GM12892 (cell line): ENCODE measurements around the gene THADA.
"Not testable (repeated sequence)": the region's sequence is repeated elsewhere in the genome, so short reads cannot be mapped to it uniquely, and the experiment has no call there.

Experiments used
- DNase-seq: peaks from one replicate; pipeline ENCODE4 v3.0.0; 2011; ENCODE audit not compliant: insufficient read length
- FAIRE-seq: peaks from 2 replicates; lab custom pipeline; 2011; peaks lifted over from hg19 to GRCh38; lab: Jason Lieb, UNC
- POLR2A ChIP-seq: IDR thresholded peaks from 2 replicates; pipeline ENCODE4 v1.6.1; 2011; ENCODE audit warnings: low read depth, low read length, control low read depth
- POLR2AphosphoS5 ChIP-seq: IDR thresholded peaks from 2 replicates; pipeline ENCODE4 v1.6.1; 2011; ENCODE audit warnings: low read depth, low read length, control low read depth
- TAF1 ChIP-seq: IDR thresholded peaks from 2 replicates; pipeline ENCODE4 v1.6.1; 2011; ENCODE audit warnings: low read depth, mild to moderate bottlenecking, control low read depth, low read length, borderline replicate concordance

The THADA gene

DNA sequence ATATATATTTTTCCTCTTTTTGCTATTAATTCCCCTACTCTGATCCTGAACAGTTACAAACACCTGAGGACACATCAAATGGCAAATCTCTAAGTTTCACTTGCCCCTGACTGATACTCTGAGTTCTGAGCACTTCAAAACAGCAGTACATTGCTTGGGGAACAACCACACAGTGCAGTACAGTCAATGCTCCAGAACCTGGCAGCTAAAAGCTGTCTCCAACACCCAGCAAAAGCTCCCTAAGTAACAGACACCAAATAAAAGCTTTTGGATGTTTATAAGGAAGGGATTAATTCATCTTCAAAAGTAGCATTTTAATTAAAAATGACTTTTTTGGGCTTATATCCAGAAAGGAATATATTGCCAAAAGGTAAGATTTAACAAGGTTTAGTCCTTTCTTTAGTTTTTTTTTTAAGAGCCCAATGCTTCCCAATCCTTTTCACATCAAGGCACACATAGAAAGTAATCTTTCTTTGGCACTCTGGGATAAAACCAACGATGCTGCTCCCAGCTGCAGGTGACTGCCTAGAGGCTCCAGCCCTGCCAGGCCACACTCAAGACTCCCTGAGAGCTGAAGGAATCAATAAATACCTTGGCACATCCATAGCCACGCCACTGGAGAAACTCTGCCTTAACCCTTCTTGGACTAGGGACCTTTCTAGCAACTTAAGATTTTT lies 204.5 kb downstream of the THADA start:
- no peak for FAIRE-seq
- DNase-seq = no peak
- TF ChIP-seq POLR2AphosphoS5 = no peak
- TF ChIP-seq POLR2A = no peak
- no peak for TF ChIP-seq TAF1

DNA sequence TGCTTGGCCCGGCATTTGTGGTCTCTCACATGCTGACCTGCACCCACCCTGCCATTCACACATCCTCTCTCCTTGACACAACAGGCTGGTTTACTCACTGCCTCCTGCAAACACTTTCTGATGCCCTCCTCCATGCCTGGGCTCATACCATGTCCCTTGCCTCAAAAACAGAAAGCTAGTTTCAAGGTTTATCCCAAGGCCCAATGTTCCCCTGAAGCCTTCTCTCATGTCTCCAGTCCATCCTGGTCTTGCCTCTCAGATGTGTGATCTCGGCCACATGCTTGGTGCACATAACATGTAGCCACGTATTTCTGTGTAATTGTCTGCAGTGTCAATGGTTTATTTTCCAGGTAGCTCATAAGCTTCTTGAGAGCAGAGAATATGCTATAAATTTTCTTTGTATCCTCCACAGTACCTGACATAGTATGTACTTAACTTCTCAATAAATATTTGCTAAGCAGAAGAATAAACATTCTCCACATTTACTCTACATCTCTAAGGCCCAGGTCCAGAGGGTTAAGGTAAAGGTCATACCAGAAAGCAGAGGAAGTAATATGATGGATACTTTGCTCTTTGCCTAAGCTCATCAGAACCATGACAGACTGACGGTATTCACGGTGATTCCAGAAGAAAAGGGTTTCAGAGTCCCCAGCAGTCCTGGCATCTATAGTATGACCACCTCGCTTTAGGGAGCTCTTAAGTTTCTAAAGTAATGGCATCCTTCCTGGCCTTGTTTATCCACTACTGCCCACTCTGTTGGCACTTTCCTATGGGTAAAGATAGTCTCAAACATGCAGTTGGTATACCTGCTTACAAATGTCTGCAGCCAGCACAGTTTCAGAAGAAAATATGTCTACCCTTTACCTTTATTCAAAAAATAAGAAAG lies 206.0 kb downstream of the THADA start:
- DNase-seq = no peak
- no peak for FAIRE-seq
- TF ChIP-seq TAF1 = no peak
- TF ChIP-seq POLR2A = no peak
- TF ChIP-seq POLR2AphosphoS5 = no peak

DNA sequence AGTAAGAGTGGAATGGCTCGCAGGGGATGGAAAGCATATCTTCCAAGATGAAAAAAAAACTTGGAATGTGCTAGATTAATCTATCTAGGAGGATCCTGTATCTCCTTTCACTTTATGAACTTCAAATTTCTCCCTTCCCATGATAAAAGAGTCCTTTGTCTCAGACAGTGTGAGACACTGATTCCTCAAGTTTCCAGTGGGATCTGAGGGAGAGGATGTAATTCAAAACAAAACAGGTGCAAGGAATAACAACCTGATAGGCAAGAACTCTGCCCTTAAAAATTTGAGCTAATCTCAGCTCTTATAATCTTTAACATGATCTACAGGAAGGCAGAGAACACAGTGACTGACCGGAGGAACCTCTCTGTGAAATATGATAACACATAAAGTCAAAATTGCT lies 207.5 kb downstream of the THADA start:
- FAIRE-seq (no peak), DNase-seq (no peak)
- TF ChIP-seq POLR2A (no peak), TAF1 (no peak), POLR2AphosphoS5 (no peak)

DNA sequence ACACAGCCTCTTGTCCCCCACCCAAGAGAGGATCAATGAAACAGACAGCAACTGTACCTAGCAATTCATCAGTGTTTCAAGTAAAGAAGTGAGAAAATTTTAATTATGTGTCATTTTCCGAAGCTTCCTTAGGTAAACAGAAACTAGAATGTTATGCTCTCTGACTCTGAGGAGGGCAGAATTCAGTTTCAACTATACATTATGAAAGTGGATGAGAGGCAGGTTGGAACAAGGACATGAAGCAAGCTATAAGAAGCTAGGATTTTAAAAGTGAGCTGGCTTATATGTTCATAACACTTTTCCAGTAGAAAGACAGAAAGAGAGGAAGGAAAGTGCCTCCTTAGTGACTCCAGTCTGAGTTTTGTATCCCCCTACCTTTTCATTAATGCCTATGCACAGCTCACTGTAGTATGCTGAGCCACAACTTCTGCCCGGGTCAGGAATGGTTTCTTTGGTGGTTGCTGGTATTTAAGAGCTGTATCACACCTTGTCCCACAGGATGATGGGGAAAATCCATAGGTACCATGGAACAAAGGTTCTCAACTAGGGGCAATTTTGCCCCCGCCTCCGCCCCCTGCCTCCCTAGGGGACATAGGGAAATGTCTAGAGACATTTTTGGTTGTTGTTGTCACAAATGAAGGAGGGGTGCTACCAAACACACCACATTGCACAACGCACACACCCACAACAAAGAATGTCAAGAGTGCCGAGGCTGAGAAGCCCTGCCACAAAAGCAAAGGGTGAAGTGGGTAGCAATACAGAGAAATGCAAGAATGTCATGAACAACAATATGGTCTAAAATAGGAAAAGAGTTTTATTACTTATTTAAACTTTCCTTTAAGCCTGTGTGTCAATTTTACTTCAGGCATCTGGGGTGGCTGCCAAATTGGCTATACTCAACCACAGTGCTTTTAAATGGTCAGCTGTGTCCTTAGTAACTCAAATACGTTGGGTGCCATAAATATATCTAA lies 208.5 kb downstream of the THADA start:
- FAIRE-seq (peak; percentile 82), DNase-seq (peak; percentile 8)
- TF ChIP-seq POLR2A (no peak), TAF1 (no peak), POLR2AphosphoS5 (no peak)

DNA sequence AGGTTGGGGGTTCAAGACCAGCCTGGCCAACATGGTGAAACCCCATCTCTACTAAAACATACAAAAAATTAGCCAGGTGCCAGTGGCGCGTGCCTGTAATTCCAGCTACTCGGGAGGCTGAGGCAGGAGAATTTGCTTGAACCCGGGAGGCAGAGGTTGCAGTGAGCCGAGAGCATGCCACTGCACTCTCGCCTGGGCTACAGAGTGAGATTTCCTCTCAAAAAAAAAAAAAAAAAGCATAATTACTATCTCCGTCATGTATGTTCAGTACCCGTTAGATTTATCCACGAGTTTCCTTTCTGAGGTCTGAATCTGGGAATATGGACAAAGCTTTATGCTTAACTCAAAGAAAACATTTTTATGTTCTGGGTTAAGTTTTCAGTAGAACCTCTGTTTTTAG lies 209.2 kb downstream of the THADA start:
- not testable (repeated sequence) for DNase-seq, FAIRE-seq

DNA sequence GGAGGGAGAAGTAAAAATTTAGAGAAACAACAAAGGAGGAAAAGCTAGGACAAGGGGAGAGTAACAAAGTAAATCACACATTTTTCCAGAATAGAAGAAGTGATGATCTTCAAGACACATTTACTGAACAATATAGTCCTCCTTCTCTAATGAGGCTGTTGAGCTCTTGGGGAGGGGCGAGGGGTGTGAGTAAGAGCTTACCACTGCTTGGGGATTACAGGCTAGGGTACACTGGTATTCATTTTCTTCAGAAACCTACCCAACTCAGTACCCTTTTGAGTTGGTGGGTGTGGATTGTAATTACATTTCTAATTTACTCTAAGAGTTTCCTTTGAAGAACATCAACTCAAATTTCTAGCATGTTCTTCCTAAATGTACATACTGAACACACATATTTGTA lies 211.7 kb downstream of the THADA start:
- DNase-seq (no peak), FAIRE-seq (no peak)
- no peak for TF ChIP-seq TAF1
- no peak for TF ChIP-seq POLR2A
- TF ChIP-seq POLR2AphosphoS5 = no peak

DNA sequence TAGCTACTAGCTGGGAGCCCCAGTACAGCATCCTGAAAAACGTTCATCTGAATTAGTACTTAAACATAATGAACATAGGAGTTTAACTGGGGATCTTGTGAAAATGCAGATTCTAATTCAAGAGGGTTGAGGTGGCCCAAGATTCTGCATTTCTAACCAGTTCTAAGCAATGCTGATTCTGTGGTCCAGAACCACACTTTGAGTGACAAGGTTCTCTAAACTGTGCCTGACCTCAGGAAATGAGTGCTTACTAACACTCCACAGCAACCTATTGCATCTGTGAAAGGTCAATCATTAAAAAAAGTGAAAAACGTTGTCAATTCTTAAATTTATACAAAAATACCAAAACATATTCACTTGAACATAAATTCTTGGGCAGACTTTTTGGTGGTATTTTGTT lies 212.3 kb downstream of the THADA start:
- FAIRE-seq = peak; percentile 68
- TF ChIP-seq POLR2AphosphoS5 (no peak), TAF1 (no peak), POLR2A (no peak)
- DNase-seq = no peak

DNA sequence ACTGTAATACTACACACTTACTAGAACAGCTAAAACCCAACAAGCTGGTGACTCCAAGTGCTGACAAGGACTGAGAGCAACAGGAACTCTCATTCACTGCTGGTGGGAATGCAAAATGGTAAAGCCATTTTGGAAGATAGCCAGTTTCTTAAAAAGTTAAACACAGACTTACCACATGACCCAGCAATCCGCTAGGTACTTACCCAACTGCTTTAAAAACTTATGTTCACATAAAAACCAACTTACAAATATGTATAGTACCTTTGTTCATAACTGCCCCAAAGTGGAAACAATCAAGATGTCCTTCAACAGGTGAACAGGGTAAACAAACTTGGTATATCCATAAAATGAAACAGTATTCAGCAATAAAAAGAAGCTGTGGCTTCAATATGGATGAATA lies 216.3 kb downstream of the THADA start:
- TF ChIP-seq TAF1 (no peak), POLR2AphosphoS5 (no peak), POLR2A (no peak)
- DNase-seq (no peak), FAIRE-seq (no peak)

DNA sequence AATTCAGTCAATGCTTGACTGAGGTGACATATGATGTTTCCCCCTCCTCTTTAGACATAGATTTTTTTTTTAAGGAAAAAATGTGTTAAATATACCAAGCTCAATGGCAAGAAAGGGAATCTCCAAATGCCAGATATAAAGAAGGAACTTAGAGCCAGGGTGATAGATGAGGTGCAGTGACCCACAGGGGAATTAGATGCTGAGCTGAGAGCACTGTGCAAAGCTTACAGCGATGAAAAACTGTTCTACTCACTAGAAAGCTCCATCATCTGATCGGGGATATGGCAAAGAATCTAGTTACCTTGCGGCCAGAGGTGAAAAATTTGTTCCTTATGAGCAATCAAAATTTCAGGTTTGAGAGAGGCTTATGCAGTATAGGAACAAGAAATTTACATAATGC lies 218.5 kb downstream of the THADA start:
- FAIRE-seq = no peak
- TF ChIP-seq POLR2AphosphoS5 (no peak), TAF1 (no peak), POLR2A (no peak)
- no peak for DNase-seq

DNA sequence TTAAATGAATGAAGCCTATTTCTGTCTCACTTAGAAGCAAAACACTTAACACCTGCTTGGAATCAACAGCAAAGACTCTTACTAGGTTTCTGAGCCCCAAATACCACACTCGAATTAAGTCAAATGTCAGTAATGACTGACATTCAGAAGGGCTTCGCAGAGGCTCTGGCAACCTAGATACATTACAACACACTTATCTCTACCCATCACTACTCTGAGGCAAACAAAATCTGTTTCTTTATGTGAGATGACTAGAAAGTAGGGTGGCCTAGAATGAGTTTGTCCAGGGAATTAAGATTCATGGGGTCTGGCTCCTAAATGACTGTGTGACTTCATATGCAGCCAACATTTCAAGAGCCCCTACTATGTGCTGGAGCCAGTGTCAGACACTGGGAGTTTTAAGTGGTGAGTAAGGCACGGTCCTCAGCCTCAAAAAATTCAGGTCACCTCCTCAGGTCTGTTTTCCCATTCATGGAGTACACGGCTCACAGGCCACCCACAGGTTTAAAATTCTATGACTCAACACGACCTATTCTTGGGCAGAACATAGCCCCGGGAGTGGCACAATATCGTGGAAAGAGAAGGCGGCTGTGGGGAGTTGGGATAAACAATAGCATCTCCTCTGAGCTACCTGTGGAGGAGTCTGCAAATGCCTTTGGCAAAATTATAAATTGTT lies 219.2 kb downstream of the THADA start:
- TF ChIP-seq TAF1 = no peak
- TF ChIP-seq POLR2A = no peak
- TF ChIP-seq POLR2AphosphoS5 = no peak
- DNase-seq = no peak
- peak; percentile 9 for FAIRE-seq

DNA sequence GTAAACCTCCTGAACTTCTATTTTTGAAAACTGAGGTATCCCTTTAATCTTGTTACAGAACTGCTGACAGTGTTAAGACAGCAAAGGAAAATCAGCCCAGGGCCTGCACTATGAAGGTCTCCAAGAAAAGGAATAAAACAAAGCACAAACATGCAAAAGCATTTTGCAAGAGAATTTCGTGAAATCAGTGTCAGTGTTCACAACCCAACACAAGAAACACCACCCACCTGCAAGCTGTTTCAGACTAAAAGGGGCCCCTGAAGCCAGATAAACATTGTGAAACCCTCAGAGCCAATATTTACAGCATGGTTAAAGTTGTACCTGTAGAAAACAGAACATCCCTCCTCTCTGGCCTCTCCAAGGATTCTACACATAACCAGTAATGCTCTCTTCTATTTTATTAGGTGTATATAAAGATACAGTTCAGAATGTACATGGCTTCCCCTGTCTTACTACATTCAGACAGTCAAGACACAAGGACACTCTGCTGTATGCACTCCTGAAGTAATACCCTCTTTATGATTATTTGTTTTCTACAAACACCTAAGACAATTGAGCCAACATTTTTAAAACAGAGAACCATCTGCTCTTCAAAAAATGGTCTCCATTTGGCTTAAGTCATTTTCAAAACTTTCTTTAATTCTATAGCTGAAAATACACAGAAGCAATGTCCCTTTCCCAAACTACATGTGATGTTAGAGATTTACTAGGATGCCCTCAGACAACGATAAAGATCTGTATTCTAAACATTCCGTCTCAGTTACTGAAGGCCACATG lies 219.9 kb downstream of the THADA start:
- DNase-seq = no peak
- no peak for TF ChIP-seq TAF1
- no peak for TF ChIP-seq POLR2AphosphoS5
- no peak for TF ChIP-seq POLR2A
- peak; percentile 48 for FAIRE-seq
